GM12878 (cell line): ENCODE measurements around the gene CELF6.

ENCODE experiments used
- ATF3 ChIP-seq: IDR thresholded peaks from 2 replicates; pipeline ENCODE4 v1.6.1; 2011; ENCODE audit warnings: low read depth, mild to moderate bottlenecking, low read length, moderate library complexity, borderline replicate concordance; ENCODE audit errors: extremely low read depth
- ELK1 ChIP-seq: IDR thresholded peaks from 2 replicates; pipeline ENCODE4 v1.6.1; 2012; ENCODE audit warnings: low read depth, low read length, improper control_type of control experiment
- JUNB ChIP-seq: IDR thresholded peaks from 2 replicates; pipeline ENCODE4 v1.6.1; 2016; ENCODE audit warnings: antibody characterized with exemption, mild to moderate bottlenecking
- JUND ChIP-seq: IDR thresholded peaks from 2 replicates; pipeline ENCODE4 v1.6.1; 2012; ENCODE audit warnings: low read depth, mild to moderate bottlenecking, low read length, improper control_type of control experiment, moderate library complexity
- RAD21 ChIP-seq: IDR thresholded peaks from 2 replicates; pipeline ENCODE4 v1.6.1; 2011; ENCODE audit warnings: mild to moderate bottlenecking, low read depth, low read length, moderate library complexity; ENCODE audit not compliant: insufficient read depth
- SUZ12 ChIP-seq: fragments of 200-600 bp; sonication (generic); IDR thresholded peaks from one replicate; pipeline ENCODE4 v1.6.1; 2018; ENCODE audit warnings: antibody characterized with exemption, mild to moderate bottlenecking; ENCODE audit not compliant: unreplicated experiment
- TAF1 ChIP-seq: IDR thresholded peaks from 2 replicates; pipeline ENCODE4 v1.6.1; 2011; ENCODE audit warnings: mild to moderate bottlenecking, low read depth, low read length, borderline replicate concordance
- USF1 ChIP-seq: IDR thresholded peaks from 2 replicates; pipeline ENCODE4 v1.6.1; 2011; ENCODE audit warnings: borderline replicate concordance, low read depth, mild to moderate bottlenecking, moderate library complexity, mixed read lengths, low read length; ENCODE audit not compliant: insufficient read depth; ENCODE audit errors: extremely low read length
- ZNF274 ChIP-seq: IDR thresholded peaks from one replicate; pipeline ENCODE4 v1.8.0; 2011; ENCODE audit not compliant: insufficient read length, insufficient read depth
- TF ChIP-seq, protein P1 (sequence below), 3 experiments: IDR thresholded peaks in 2 of 3; conservative IDR thresholded peaks in 1 of 3; 2 replicates each; pipeline ENCODE4 v1.5.1; 2011; ENCODE audit warnings: low read depth in 3 of 3, low read length in 3 of 3, mild to moderate bottlenecking in 3 of 3, control low read depth in 2 of 3, moderate library complexity in 2 of 3, inconsistent platforms in 1 of 3, mixed read lengths in 1 of 3; ENCODE audit not compliant: control insufficient read depth in 2 of 3, insufficient read depth in 1 of 3; ENCODE audit errors: extremely low read depth in 1 of 3
- TF ChIP-seq, protein P2 (sequence below): fragments of 450-650 bp; formaldehyde crosslinking; IDR thresholded peaks from 2 replicates; pipeline ENCODE4 v1.4.0; 2022; ENCODE audit warnings: mild to moderate bottlenecking, moderate library complexity

DNA sequence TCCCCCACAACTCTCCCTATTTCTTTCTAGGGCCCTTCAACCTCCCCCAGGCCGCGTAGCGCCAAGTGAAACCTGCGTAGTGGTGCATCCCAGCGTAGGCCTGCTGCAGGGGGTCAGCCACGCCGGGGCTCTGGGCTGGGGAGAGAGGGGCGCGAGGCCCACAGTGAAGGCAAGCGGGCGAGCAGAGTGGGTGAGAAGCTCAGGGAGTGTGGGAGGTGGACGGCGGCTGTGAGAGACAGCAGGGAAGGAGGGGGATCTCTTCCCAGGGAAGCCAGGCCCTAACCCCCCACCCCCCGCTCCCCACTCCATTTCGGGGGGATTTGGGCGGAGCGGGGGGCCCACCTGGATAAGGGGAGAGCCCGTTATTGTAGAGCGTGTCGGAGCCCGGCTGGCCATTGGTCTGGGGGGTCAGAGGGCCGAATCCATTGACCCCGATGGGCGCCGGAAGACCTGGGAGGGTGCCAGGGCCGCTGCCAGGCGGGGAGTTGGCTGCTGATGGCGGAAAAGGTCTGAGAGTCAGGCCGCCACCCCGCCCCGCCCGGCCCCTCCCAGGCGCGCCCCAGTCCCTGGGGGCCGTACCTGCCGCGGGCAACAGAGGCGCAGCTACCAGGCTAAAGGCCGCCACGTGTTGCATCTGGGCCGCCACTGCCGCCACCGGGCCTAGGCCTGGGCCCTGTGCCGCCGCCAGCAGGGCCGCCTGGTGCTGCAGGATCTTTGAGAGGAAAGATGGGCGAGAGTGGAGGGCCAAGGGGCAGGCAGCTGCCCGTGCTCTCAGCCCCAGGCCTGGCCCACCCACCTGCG lies 31.0 kb downstream of the CELF6 start:
- TF ChIP-seq, protein P1, sequence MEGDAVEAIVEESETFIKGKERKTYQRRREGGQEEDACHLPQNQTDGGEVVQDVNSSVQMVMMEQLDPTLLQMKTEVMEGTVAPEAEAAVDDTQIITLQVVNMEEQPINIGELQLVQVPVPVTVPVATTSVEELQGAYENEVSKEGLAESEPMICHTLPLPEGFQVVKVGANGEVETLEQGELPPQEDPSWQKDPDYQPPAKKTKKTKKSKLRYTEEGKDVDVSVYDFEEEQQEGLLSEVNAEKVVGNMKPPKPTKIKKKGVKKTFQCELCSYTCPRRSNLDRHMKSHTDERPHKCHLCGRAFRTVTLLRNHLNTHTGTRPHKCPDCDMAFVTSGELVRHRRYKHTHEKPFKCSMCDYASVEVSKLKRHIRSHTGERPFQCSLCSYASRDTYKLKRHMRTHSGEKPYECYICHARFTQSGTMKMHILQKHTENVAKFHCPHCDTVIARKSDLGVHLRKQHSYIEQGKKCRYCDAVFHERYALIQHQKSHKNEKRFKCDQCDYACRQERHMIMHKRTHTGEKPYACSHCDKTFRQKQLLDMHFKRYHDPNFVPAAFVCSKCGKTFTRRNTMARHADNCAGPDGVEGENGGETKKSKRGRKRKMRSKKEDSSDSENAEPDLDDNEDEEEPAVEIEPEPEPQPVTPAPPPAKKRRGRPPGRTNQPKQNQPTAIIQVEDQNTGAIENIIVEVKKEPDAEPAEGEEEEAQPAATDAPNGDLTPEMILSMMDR (IDR thresholded peaks at IDR 0.05 in 2 of 3, conservative IDR thresholded peaks at IDR 0.05 in 1 of 3; ENCODE audit: control insufficient read depth in 2 of 3, extremely low read depth in 1 of 3, insufficient read depth in 1 of 3, low read depth in 3 of 3, low read length in 3 of 3): no peak
- TF ChIP-seq RAD21 (no peak), SUZ12 (no peak), ZNF274 (no peak), JUNB (no peak), USF1 (no peak), ELK1 (no peak), ATF3 (no peak), TAF1 (no peak), JUND (no peak)
- TF ChIP-seq, protein P2, sequence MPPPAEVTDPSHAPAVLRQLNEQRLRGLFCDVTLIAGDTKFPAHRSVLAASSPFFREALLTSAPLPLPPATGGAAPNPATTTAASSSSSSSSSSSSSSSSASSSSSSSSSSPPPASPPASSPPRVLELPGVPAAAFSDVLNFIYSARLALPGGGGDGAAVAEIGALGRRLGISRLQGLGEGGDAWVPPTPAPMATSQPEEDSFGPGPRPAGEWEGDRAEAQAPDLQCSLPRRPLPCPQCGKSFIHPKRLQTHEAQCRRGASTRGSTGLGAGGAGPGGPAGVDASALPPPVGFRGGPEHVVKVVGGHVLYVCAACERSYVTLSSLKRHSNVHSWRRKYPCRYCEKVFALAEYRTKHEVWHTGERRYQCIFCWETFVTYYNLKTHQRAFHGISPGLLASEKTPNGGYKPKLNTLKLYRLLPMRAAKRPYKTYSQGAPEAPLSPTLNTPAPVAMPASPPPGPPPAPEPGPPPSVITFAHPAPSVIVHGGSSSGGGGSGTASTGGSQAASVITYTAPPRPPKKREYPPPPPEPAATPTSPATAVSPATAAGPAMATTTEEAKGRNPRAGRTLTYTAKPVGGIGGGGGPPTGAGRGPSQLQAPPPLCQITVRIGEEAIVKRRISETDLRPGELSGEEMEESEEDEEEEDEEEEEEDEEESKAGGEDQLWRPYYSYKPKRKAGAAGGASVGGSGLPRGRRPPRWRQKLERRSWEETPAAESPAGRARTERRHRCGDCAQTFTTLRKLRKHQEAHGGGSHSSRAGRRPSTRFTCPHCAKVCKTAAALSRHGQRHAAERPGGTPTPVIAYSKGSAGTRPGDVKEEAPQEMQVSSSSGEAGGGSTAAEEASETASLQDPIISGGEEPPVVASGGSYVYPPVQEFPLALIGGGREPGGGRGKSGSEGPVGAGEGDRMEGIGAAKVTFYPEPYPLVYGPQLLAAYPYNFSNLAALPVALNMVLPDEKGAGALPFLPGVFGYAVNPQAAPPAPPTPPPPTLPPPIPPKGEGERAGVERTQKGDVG: no peak
